ENCODE results near the gene THRB.

The THRB gene

GRCh38 chr3:24303057-24303754 lies 191.4 kb downstream of the THRB start:
- DNase-seq (ENCODE audit: low read depth) = no peak

GRCh38 chr3:24302396-24302795 lies 192.3 kb downstream of the THRB start:
- no peak for DNase-seq (ENCODE audit: low read depth)

DNA sequence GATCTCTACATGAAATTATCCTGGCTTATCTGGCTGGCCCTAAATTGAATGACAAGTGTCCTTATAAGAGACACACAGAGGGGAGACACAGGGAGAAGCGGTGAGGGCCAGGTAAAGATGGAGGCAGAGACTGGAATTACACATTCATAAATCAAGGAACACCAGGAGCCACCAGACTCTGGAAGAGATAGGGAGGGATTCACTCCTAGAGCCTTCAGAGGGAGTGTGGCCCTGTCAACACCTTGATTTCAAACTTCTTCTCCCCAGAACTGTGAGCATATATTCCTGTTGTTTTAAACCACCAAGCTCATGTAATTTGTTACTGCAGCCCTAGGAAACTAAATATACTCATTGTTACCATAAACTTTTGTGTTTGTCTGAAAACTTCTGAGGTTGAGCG lies 193.7 kb downstream of the THRB start:
- DNase-seq (ENCODE audit: low read depth) = no peak

- no peak for DNase-seq (ENCODE audit: low read depth)
Observed at GRCh38 chr3:24299806-24300626, 194.6 kb downstream of the THRB start.

DNA sequence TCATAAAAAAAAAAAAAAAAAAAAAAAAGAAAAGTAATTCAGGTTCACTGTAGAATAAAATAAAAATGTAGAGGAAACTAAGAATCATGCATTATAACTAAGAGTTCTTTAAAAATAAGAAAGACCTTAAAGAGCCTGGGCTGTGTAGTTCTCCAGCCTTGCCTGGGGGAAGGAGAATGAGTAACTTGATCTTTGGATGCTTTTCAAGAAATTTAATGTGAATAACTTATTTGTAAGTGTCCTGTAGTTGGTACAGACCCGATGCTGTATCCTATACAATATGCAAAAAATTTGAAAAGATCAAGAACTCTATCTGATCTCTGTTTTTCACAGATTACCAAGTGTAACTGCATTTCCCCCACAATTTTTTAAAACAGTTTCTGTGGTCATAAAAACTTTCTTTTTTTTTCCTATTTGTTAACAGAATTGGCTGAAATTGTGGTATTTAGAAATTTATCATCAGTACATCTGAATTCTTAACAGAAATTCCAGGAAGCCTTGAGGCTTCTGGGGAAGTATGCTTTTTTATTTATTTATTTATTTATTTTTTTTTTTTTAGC lies 195.3 kb downstream of the THRB start:
- no peak for DNase-seq (ENCODE audit: low read depth)

GRCh38 chr3:24296441-24297205 lies 198.0 kb downstream of the THRB start:
- DNase-seq (ENCODE audit: low read depth) = no peak

DNA sequence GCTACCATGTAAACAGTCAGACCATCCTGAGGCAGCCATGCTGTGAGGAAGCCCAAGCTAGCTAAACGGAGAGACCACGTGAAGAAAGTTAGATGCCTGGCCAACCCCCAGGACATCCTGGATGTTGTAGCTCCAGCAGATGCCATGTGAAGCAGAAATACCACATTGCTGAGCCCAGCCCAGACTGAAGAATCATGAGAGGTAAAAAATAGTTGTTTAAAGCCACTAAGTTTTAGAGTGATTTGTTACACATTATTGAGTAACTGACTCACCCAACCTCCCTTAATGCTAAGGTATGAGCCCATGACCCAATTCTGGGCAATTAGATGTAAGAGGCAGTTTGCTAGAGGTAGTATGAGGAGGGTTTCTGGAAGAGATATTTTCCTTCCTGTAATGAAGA lies 200.5 kb downstream of the THRB start:
- DNase-seq (ENCODE audit: low read depth) = no peak

DNA sequence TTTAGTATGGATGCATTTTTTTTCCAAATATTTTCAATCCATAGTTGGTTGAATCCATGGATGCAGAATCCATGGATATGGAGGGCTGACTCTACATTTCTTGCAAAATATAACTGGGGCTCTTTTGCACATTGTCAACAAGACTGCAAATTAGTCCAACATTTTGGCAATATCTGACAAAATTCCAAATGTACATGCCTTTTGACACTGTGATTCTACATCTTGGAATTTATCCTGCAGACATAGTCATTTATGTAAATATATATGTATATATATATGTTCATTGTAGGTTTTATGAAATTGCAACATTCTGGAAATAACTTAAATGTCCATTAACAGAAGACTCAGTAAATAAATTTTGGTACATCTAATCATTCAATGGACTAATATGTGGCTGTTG lies 203.0 kb downstream of the THRB start:
- no peak for DNase-seq (ENCODE audit: low read depth)

- no peak for DNase-seq (ENCODE audit: low read depth)
Observed at GRCh38 chr3:24290596-24290995, 204.1 kb downstream of the THRB start.

DNA sequence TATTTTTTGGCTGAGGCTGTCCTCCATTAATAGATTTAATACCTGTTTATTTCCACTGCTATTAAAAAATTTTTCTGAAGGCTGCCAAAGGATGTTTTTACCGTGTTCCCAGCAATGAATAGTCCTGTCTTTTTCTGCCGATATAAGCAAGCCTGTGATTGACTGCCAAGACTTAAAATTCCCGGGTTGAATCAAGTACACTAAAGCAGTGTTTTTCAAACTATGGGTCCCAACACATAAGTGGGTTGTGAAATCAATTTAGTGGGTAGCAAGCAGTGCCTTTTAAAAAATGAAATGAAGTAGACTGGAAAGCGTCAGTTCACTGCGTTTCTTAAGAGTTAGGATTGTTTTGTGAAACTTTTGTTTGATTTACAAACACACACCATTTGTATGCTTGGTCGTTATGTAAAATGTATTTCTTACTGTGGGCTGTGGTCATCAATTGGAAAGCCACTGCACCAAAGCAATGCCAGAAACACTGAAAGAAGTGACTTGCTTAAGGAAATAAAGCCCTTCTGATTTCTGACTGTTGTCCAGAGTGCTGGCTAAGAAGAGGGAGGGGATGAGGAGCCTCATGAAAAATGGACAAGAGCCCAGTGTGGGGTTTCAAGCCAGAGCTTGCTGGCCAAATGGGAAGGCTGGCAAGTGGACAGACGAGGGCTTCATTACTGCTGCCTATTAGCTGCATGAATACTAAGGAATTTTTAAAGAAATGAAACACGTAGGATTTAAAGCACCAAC lies 206.0 kb downstream of the THRB start:
- DNase-seq (ENCODE audit: low read depth) = no peak

GRCh38 chr3:24287755-24288450 lies 206.7 kb downstream of the THRB start:
- DNase-seq (ENCODE audit: low read depth) = no peak

DNA sequence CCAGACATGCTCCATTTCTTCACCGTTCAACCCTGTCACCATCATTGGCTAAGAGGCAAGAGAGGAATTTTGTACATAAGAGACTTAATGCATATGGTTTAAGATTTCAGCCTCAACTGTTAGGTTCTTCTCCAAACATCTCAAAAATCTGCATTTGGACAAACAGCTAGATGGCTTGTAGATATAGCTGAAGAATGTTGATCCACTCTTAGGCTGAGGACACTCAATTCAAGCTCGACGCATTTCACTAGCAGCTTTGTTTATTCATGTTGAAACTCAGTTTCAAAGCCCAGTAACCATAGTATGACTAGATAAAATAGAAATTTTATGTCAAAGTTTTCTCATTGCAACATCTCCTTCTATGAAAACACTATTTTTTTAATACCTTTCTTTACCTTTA lies 208.2 kb downstream of the THRB start:
- DNase-seq (ENCODE audit: low read depth) = no peak

DNA sequence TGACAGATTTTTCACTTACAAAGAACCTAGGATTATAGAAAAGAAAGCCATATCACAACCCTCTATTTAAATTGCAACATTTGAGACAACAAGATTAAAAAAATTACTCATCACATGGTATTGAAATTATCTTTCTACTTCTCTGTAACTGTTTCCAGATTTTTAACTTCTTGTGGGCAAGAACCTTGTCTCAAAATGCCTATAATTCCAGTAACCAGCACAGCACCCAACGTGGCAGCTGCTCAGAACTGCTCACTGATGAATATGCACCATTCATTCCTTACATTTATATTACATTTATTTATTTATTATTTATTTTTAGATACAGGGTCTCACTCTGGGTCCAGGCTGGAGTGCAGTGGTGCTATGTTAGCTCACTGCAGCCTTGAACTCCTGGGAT lies 216.1 kb downstream of the THRB start:
- DNase-seq (ENCODE audit: low read depth) = no peak

- DNase-seq (ENCODE audit: low read depth) = no peak
Observed at GRCh38 chr3:24273491-24273890, 221.2 kb downstream of the THRB start.

DNA sequence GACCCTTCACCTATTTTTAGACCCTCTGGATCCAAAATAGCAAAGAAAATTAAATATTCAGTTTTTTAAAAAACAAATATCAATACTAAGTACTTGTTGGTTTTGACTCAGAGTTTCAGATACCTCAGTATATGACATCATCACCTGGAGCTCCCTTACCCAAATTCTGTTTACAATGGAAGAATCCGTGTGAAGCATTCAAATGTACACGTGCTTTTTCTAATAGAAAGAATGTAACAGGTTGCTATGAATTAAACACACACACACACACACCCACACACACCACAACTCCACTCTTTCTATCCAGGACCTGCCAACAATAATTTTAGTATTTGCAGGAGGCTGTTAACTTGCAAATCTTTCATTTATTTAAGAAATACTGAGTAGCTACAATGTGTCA lies 221.8 kb downstream of the THRB start:
- no peak for DNase-seq (ENCODE audit: low read depth)

DNA sequence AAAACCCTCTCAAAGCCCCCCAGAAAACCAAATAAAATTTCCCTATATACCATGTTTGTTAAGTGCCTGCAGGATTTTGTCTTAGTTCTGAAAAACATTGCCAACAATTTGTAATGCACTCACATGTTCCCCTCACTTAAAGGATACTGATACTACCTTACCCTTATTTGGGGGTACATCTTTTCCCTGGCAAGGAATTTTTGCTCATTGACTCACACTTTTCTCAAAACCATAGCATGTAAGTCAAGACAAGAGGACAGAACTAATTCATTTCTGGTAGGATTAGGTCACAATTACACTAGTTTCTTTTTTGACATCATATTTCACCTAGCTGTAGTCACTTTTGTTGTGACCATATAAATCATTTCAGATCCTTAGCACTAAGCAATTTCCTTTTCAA lies 222.2 kb downstream of the THRB start:
- no peak for DNase-seq (ENCODE audit: low read depth)

DNA sequence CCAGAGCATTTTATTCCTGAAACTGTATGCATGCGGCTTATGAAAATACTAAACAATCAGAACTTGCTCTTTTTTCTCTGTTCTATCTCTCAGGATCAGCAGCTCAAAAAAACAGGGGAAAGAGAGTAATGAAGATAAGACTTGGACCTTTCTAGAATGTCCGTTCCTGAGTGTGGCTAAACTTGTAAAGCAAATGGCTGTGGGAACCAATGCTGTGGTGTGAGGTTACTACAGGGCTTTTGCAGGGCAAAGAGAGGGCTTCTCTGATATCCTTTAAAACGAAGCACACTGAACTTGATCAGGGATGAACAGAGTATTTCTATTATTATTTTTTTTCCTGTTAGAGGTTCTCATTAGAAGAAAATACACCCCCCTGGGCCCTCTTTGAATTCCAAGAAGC lies 223.4 kb downstream of the THRB start:
- DNase-seq (ENCODE audit: low read depth) = no peak

DNA sequence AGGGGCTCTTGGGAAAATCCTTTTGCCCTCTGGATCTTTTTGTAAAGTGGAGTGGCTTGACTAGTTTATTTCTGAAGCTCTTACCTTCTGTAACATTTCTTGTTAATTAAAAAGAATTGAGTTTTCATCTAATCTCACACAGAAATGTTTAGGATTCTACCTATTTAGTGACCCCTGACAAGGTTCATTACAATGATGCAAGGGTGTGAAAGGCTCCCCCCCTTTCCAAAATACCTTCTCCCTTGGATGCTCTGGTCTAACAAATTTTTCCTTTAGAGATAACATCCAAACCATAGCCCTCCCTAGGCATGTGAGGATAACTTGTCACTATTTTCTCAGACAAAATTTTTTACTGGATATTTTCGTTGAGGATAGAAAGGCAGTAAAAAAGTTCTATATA lies 223.9 kb downstream of the THRB start:
- DNase-seq (ENCODE audit: low read depth) = no peak

- no peak for DNase-seq (ENCODE audit: low read depth)
Observed at GRCh38 chr3:24270204-24270691, 224.4 kb downstream of the THRB start.

- no peak for DNase-seq (ENCODE audit: low read depth)
Observed at GRCh38 chr3:24264748-24265158, 229.9 kb downstream of the THRB start.

- no peak for DNase-seq (ENCODE audit: low read depth)
Observed at GRCh38 chr3:24264011-24264410, 230.6 kb downstream of the THRB start.
